KOPT-K1 (cell line): ENCODE measurements around the gene LATS1.
"Not testable (repeated sequence)": the region's sequence is repeated elsewhere in the genome, so short reads cannot be mapped to it uniquely, and the experiment has no call there.

Experiments used
- H3K27ac ChIP-seq: fragments of 200-600 bp; sonication (generic); 2 replicates; pipeline ENCODE4 v1.5.1; 2016; ENCODE audit warnings: antibody characterized with exemption, mild to moderate bottlenecking, low read depth, low read length; ENCODE audit not compliant: poor library complexity, severe bottlenecking
- H3K36me3 ChIP-seq: fragments of 200-600 bp; sonication (generic); 2 replicates; pipeline ENCODE4 v1.5.1; 2017; ENCODE audit warnings: antibody characterized with exemption, mild to moderate bottlenecking, low read length, moderate library complexity; ENCODE audit not compliant: insufficient read depth
- H3K9me3 ChIP-seq: fragments of 200-600 bp; sonication (generic); 2 replicates; pipeline ENCODE4 v1.5.1; 2017; ENCODE audit warnings: antibody characterized with exemption, low read length, mild to moderate bottlenecking; ENCODE audit not compliant: insufficient read depth, poor library complexity, severe bottlenecking

Gene LATS1

DNA sequence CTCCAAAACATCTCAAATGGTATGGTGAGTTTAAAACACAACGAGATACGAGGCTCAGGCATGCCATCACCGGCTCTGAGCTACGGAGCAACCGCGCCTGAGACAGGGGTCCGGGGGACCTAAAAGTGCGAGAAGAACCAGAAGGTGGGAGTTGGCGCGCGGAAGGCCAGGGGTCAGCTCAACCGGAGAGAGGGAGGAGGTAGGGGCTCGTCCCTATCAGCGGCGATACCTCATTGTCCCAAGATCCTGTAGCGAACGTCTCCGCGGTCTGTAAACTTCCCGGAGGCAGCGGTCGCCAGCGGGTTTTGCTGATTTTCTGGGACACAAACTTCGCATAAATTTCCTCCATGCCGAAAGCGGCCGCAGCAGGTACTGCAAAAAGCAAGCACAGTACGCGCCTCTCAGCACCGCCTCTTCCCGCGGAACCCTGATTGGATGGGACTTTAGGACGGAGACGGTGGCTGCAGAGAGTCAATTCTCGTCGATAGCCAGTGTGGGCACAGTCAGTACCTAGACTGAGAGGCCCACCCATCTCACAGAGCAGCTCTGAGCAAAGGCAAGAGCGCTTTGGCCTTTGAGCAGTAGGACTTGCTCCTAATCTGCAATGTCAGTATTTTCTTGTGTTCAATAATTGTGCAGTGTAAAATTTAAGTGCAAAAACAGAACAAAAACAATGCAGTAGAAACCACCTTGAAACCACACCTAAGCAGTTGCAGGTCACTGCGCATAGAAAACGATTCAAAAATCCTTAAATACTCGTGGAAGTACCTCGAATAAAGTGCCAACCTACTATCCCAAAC lies 28.4 kb upstream of the LATS1 start, which contains the start of gene NUP43:
NUP43 (minus strand) TSS at position 383 of the 800 bp plus-strand sequence; CDS start at position 349, 34 bp downstream.
- no peaks in the 10 kb centered on the region for H3K9me3 ChIP-seq
- H3K36me3 ChIP-seq = peaks cover 25% of the 10 kb centered on the region
- H3K27ac ChIP-seq = peak within 1 kb of the TSS; percentile 73

DNA sequence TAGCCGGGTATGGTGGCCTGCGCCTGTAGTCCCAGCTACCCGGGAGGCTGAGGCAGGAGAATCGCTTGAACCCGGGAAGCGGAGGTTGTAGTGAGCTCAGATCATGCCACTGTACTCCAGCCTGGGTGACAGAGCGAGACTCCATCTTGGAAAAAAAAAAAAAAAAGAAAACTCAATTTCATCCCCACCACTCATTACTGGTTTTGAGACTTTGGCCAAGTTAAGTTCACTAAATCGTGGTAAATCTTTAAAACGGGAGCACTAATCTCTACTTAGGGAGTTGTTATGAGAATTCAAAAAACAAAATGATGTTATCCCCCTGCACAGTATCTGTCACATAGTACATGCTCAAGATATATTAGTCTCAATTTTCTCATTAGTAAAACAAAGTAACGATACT lies 27.4 kb upstream of the LATS1 start:
- peaks cover 36% of the 10 kb centered on the region for H3K36me3 ChIP-seq
- H3K27ac ChIP-seq = peak overlapping the region; percentile 73
- not testable (repeated sequence) for H3K9me3 ChIP-seq

- H3K36me3 ChIP-seq = peaks cover 97% of the 10 kb centered on the region
- H3K9me3 ChIP-seq = no peaks in the 10 kb centered on the region
- H3K27ac ChIP-seq = no peak overlapping the region
These were observed 17.0 kb upstream of the LATS1 start for GRCh38 chr6:149734915-149735314.

DNA sequence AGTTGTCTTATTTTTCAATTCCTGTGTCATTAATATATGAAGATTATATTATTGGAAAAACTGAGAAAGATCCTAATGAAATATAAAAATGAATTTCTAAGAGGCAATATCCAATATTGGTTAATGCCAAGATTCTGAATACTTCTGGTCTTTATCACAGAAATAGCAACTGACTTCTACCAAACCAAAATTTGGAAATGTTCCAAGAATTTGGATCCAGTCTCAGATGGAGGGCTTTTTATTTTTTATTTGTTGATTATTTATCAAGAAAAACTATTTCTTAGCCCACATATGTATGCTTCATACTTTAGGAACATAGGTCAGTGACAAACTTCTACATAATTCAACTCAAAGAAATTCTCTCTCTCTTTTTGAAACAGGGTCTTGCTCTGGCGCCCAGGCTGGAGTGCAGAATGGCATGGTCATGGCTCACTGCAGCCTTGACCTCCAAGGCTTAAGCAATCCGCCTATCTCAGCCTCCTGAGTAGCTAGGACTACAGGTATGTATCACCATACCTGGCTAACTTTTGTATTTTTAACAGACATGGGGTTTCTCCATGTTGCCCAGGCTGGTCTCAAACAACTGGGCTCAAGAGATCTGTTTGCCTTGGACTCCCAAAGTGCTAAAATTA lies 15.3 kb upstream of the LATS1 start:
- H3K36me3 ChIP-seq = peaks cover 97% of the 10 kb centered on the region
- H3K27ac ChIP-seq = no peak overlapping the region

DNA sequence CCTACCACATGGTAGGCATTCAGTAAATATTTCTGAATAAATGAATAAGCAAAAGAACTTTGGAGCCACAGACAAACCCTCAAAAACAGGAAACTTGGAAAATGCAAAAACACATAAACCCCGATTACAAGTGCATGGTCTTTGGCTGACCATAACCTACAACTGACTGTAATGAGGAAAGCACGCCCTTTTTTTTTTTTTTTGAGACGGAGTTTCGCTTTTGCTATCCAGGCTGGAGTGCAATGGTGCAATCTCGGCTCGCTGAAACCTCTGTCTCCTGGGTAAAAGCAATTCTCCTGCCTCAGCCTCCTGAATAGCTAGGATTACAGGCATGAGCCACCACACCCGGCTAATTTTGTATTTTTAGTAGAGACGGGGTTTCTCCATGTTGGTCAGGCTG lies 11.9 kb upstream of the LATS1 start:
- H3K9me3 ChIP-seq = no peaks in the 10 kb centered on the region
- H3K36me3 ChIP-seq = peaks cover 96% of the 10 kb centered on the region
- no peak overlapping the region for H3K27ac ChIP-seq

More for the DNA sequence above, 15.3 kb upstream of the LATS1 start:
- H3K9me3 ChIP-seq = no peaks in the 10 kb centered on the region

DNA sequence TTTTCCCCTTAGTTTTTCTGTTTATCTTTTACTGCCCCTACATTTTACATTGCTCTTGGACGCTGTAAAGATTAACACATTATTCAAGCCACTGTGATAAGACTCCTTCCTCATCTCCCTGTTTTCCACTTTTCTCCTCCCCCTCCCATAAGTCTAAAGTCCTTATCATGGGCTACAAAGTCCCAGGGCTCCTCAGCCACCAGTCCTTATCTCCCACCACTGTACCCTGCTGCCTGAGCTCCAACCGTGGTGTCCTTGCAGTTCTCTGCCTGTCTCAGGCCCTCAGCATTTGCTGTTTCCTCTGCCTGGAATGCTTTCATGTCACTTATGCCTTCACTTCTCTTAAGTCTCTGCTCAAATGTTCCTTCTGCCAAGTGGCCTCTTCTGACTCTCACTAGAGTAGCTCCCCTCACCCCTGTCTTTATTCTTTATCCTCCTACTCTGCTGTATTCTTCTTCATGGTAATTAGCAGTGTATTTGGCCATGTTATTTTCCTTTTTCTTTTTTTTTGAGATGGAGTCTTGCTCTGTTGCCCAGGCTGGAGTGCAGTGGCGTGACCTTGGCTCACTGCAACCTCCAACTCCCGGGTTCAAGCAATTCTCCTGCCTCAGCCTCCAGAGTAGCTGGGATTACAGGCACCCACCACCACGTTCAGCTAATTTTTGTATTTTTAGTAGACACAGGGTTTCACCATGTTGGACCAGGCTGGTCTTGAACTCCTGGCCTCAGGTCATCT lies 10.8 kb upstream of the LATS1 start:
- H3K9me3 ChIP-seq = no peaks in the 10 kb centered on the region
- H3K36me3 ChIP-seq = peaks cover 97% of the 10 kb centered on the region
- no peak overlapping the region for H3K27ac ChIP-seq

GRCh38 chr6:149727793-149728498 lies 10.0 kb upstream of the LATS1 start:
- peaks cover 97% of the 10 kb centered on the region for H3K36me3 ChIP-seq
- no peak overlapping the region for H3K27ac ChIP-seq
- H3K9me3 ChIP-seq = no peaks in the 10 kb centered on the region

- Histone ChIP-seq H3K27ac (no peak overlapping the region), H3K9me3 (no peaks in the 10 kb centered on the region), H3K36me3 (peaks cover 85% of the 10 kb centered on the region)
These were observed 7.9 kb upstream of the LATS1 start for GRCh38 chr6:149725785-149726184.

DNA sequence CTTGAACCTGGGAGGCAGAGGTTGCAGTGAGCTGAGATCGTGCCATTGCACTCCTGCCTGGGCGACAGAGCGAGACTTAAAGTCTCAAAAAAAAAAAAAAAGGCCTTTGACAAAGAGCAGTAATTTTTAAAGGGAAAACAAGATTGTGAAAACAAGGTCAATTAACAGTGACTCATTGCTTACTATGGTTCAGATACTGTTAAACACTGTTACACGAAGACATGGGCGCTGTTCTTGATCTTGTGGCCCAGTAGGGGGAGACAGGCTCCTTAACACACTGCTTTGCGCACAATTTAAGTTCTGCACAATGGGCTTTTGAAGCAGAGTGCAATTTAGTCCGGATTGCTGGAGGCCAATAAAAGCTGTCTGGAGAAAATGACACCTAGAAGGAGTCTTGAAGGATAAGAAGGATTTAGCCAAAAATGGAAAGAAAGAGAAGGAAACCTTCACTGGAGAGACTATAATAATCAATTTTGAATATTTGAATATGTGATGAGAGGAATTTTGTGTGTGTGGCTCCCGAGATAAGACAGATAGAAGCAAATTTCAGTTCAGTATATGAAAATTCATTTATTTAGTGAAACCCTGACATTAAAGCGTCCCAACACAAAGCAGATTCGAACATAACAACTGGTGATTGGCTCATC lies 6.0 kb upstream of the LATS1 start:
- H3K36me3 ChIP-seq = peaks cover 66% of the 10 kb centered on the region
- H3K27ac ChIP-seq = no peak overlapping the region

DNA sequence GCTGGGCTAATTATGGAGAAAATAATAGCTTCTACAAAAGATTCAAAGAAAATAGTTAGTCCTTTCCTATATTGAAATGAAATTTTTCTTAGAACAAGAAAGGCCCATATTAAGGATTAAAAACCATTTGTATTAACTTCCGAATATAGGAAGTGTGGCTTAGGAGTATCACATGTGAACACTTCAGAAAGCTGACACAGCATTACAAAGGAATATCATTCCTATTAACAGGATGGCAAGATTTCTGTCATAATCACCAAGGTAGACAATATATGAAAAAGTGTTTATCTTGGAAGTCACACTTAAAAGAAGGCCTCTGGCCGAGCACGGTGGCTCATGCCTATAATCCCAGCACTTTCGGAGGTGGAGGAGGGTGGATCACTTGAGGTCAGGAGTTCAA lies 5.4 kb upstream of the LATS1 start:
- no peaks in the 10 kb centered on the region for H3K9me3 ChIP-seq
- peaks cover 60% of the 10 kb centered on the region for H3K36me3 ChIP-seq
- H3K27ac ChIP-seq = no peak overlapping the region

More for the DNA sequence above, 6.0 kb upstream of the LATS1 start:
- H3K9me3 ChIP-seq = no peaks in the 10 kb centered on the region

DNA sequence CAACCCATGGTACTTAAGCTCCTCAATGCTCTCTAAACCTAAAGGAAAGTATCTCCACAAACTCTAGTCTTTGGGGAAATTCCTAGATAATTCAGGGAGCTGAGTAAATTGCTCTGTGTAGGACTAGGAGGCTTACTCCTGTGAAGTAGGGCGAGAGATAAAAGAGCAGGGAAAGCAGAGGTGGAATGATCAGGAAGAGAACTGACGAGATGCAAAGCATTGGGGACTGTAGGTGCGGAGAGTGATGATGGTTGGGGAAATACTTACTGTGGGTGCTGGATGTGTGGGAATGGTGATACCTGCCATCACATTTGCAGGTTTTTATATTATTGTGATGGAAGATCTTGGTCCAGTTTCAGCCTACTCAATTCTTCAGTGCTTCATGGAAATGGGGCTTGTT lies 1.6 kb upstream of the LATS1 start:
- Histone ChIP-seq H3K27ac (no peak overlapping the region), H3K9me3 (no peaks in the 10 kb centered on the region), H3K36me3 (peaks cover 25% of the 10 kb centered on the region)

DNA sequence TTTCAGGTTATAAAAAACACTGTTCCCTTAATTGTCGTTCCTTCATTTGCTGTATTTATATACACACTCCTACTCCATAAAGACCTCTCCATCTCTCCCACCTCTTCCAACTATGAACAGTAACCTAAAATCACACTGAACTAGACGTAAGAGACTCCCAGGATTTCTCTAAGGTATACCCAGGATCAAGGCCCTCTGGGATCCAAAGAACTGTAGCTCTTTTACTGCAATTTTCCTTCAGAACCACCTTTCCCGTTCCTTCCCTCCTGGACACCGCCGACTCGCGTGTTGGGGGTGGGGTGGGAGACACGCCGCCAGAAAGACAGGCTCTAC lies 680 bp downstream of the LATS1 start:
- H3K27ac ChIP-seq = peak overlapping the region; percentile 90
- peaks cover 15% of the 10 kb centered on the region; the same call in 1 of the 2 replicates for H3K36me3 ChIP-seq
- H3K9me3 ChIP-seq = no peaks in the 10 kb centered on the region

DNA sequence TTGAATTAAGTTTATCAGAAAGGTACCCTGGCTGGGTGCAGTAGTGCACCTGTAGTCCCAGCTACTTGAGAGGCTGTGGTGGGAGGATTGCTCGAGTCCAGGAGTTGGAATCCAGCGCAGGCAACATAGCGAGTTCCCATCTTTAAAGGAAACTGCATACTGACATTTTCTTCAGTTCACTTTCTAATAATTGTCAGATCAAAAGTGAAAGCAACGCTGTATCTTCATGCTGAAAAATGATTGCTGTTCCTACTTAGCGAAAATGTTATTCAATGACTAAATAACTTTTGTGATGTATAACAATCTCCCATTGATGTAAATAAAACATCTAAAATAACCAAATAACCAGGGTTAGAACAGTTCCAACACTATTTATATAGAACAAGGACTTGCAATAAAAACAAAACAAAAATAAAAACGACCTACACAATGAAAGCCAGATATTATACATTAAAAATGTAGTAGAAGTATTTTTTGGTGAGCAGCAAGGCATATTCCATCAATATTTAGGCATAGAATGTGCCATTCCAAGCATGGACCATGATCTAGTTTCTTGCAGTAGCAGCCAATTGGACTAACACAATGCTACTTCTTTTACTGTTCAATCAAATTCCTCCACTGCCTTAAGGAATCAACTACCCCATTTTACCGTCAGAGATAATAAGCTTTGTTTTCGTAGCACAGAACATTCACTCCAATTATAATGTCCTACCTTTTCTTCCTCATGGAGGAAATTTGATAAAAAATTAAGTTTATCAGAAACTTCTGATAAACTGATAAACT lies 1.5 kb downstream of the LATS1 start:
- Histone ChIP-seq H3K9me3 (no peaks in the 10 kb centered on the region), H3K36me3 (peaks cover 13% of the 10 kb centered on the region; the same call in 1 of the 2 replicates), H3K27ac (peak overlapping the region; percentile 44)

- Histone ChIP-seq H3K9me3 (no peaks in the 10 kb centered on the region), H3K27ac (no peak overlapping the region), H3K36me3 (peaks cover 21% of the 10 kb centered on the region; the same call in 1 of the 2 replicates)
These were observed 3.5 kb downstream of the LATS1 start for GRCh38 chr6:149714442-149714841.
